MCF 10A (cell line): Measurements from ENCODE around the gene ZFP82. TPM values are rescaled to one million over a fixed set of nuclear protein-coding genes. Genes with fewer than 3 reads are reported as not detected.
A peak's percentile ranks its signal among the peaks of the same experiment; 100 is the strongest.

Experiments used
- BruUV-seq: library from RNA; stranded (reverse); fragments of 400-500 nt; replicated peaks from 2 replicates; lab custom pipeline; 2021; lab: Mats Ljungman, UMichigan
- CTCF ChIA-PET: fragments of 300-600 bp; sonication (Branson Sonifier 250); formaldehyde crosslinking; extraction: SDS; loops from one replicate; lab custom pipeline; 2021; ENCODE audit warnings: antibody characterized with exemption, inconsistent platforms; lab: Yijun Ruan, JAX
- POLR2A ChIA-PET: fragments of 300-600, 350-650 bp; sonication (Branson Sonifier 250); formaldehyde crosslinking; extraction: SDS; loops from one replicate; lab custom pipeline; 2020; ENCODE audit warnings: antibody characterized with exemption, inconsistent platforms; lab: Yijun Ruan, JAX
- DNase-seq: peaks from one replicate; pipeline ENCODE4 v3.0.0-alpha.2; 2018; ENCODE audit not compliant: unreplicated experiment
- H3K27ac Mint-ChIP-seq: one replicate; pipeline ENCODE4 v1.8.0; 2022; ENCODE audit warnings: mild to moderate bottlenecking, low read depth, mixed read lengths; ENCODE audit not compliant: unreplicated experiment
- H3K27me3 Mint-ChIP-seq: one replicate; pipeline ENCODE4 v1.8.0; 2022; ENCODE audit warnings: mixed read lengths; ENCODE audit not compliant: insufficient read depth, unreplicated experiment
- H3K36me3 Mint-ChIP-seq: one replicate; pipeline ENCODE4 v1.8.0; 2022; ENCODE audit warnings: mild to moderate bottlenecking, moderate library complexity, mixed read lengths; ENCODE audit not compliant: insufficient read depth, unreplicated experiment
- H3K4me1 Mint-ChIP-seq: one replicate; pipeline ENCODE4 v1.8.0; 2022; ENCODE audit warnings: mixed read lengths; ENCODE audit not compliant: insufficient read depth, unreplicated experiment
- H3K4me3 Mint-ChIP-seq: one replicate; pipeline ENCODE4 v1.8.0; 2022; ENCODE audit warnings: mild to moderate bottlenecking, moderate library complexity, mixed read lengths; ENCODE audit not compliant: unreplicated experiment
- H3K9me3 Mint-ChIP-seq: one replicate; pipeline ENCODE4 v1.8.0; 2022; ENCODE audit warnings: mixed read lengths; ENCODE audit not compliant: unreplicated experiment
- intact Hi-C: fragments of 100-400 bp; cut with micrococcal nuclease; formaldehyde crosslinking; loops from 2 replicates; pipeline ENCODE4 v1.14.1; 2022
- total RNA-seq: library from RNA; stranded (reverse); gene quantifications from 2 replicates; pipeline ENCODE4 v1.2.3, GENCODE V29; 2022
- TF ChIP-seq, protein P1 (sequence below): fragments of 200-600 bp; IDR thresholded peaks from one replicate; pipeline ENCODE4 v1.8.0; 2022; ENCODE audit warnings: antibody characterized with exemption, mild to moderate bottlenecking; ENCODE audit not compliant: unreplicated experiment

The ZFP82 gene
- total RNA-seq, 1 experiment from 2014 or later: 0.37 TPM

DNA sequence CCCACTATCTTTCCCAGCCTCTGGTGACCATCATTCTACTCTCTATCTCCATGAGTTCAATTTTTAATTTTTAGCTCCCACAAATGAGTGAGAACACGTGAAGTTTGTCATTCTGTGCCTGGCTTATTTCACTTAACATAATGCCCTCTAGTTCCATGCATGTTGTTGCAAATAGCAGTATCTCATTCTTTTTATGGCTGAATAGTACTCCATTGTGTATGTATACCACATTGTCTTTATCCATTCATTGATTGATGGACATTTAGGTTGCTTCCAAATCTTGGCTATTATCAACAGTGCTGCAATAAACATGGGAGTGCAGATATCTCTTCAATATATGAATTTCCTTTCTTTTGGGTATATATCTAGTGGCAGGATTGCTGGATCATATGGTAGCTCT is 22.9 kb upstream of the ZFP82 start:
- TF ChIP-seq, protein P1, sequence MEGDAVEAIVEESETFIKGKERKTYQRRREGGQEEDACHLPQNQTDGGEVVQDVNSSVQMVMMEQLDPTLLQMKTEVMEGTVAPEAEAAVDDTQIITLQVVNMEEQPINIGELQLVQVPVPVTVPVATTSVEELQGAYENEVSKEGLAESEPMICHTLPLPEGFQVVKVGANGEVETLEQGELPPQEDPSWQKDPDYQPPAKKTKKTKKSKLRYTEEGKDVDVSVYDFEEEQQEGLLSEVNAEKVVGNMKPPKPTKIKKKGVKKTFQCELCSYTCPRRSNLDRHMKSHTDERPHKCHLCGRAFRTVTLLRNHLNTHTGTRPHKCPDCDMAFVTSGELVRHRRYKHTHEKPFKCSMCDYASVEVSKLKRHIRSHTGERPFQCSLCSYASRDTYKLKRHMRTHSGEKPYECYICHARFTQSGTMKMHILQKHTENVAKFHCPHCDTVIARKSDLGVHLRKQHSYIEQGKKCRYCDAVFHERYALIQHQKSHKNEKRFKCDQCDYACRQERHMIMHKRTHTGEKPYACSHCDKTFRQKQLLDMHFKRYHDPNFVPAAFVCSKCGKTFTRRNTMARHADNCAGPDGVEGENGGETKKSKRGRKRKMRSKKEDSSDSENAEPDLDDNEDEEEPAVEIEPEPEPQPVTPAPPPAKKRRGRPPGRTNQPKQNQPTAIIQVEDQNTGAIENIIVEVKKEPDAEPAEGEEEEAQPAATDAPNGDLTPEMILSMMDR: no peak
- CTCF ChIA-PET: no interaction called here

DNA sequence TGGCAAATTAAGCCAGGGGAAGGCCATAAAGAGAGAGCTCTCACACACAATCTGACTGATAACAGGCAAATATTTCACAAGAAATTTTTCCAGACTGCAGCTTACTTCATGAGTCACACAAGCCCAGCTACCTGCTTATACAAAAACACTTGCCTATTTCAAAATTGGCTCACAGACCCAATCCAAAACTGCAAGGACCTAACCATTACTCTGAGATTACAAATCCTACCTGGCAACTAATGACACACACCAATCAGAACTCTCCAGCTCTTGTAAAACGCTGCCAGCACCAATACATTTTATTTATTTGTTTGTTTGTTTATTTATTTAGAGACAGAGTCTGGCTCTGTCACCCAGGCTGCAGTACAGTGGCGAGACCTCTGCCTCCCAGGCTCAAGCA is 18.1 kb upstream of the ZFP82 start:
- CTCF ChIA-PET: no interaction called here
- peak; percentile 5 for DNase-seq
- POLR2A ChIA-PET: interaction anchor here (0.6 to 1.1 kb wide), 2 partner anchors 57 to 137 kb away, joined by 3 read pairs; partner anchors contain the start of gene ZFP14
- Mint-ChIP-seq H3K27me3 (no peaks in the 10 kb centered on the region), H3K4me3 (no peak overlapping the region), H3K9me3 (peaks cover 27% of the 10 kb centered on the region), H3K4me1 (no peaks in the 10 kb centered on the region), H3K36me3 (no peaks in the 10 kb centered on the region), H3K27ac (no peak overlapping the region)
- intact Hi-C loops: no loop called here
- TF ChIP-seq, protein P1: no peak
- BruUV-seq: no TSS peak

More for the DNA sequence above, 22.9 kb upstream of the ZFP82 start:
- intact Hi-C loops: no loop called here
- Mint-ChIP-seq H3K4me3 (no peak overlapping the region), H3K36me3 (peaks cover 5% of the 10 kb centered on the region), H3K27me3 (no peaks in the 10 kb centered on the region), H3K27ac (no peak overlapping the region), H3K9me3 (peaks cover 22% of the 10 kb centered on the region), H3K4me1 (no peaks in the 10 kb centered on the region)
- no TSS peak for BruUV-seq
- POLR2A ChIA-PET: interaction anchor here (0.9 kb wide), 1 partner anchor 48 kb away, joined by 3 read pairs; the partner anchor contains the start of gene ZNF566
- no peak for DNase-seq

DNA sequence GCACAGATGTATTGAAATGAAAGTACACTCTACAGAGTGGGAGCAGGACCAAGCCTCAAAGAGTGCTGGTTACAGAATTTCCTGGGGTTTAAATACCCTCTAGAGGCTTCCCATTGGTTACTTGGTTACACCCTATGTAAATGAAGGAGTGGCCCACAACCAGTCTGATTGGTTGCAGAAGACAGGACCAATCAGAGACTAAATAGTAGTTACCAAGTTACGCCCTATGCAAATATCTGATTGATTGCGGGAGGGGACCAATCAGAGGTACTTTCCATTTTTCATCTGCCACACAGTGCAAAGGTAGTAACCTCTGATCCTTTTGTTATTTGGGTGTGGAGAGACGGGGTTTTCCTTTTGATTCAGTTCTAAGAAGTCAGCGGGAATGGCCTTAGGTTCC is 5.5 kb upstream of the ZFP82 start:
- Mint-ChIP-seq H3K9me3 (peaks cover 16% of the 10 kb centered on the region), H3K4me1 (no peaks in the 10 kb centered on the region), H3K4me3 (no peak overlapping the region), H3K27me3 (no peaks in the 10 kb centered on the region), H3K36me3 (no peaks in the 10 kb centered on the region), H3K27ac (no peak overlapping the region)
- BruUV-seq: no TSS peak
- intact Hi-C loops: no loop called here
- no peak for DNase-seq
- TF ChIP-seq, protein P1: no peak
- ChIA-PET POLR2A (no interaction called here), CTCF (no interaction called here)

DNA sequence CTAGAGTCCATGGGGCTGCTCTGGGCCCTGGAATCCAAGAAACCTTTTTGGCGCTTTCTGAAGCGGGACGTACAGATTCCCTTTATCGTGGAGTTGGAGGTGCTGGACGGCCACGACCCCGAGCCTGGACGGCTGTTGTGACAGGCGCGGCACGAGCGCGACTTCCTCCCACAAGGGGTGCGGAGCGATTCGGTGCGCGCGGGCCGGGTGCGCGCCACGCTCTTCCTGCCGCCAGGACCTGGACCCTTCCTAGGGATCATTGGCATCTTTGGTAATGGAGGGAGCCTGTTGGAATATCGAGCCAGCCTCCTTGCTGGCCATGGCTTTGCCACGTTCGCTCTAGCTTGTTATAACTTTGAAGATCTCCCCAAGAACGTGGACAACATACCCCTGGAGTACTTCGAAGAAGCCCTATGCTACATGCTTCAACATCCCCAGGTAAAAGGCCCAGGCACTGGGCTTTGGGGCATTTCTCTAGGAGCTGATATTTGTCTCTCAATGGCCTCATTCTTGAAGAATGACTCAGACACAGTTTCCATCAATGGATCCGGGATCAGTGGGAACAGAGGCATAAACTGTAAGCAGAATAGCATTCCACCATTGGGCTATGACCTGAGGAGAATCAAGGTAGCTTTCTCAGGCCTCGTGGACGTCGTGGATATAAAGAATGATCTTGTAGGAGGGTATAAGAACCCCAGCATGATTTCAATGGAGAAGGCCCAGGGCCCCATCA is 3.5 kb upstream of the ZFP82 start:
- no peak for DNase-seq
- POLR2A ChIA-PET: interaction anchor here (0.6 kb wide), 1 partner anchor 64 kb away, joined by 3 read pairs; no protein-coding TSS in a partner anchor
- TF ChIP-seq, protein P1: no peak
- CTCF ChIA-PET: no interaction called here
- Mint-ChIP-seq H3K36me3 (no peaks in the 10 kb centered on the region), H3K4me3 (no peak overlapping the region), H3K4me1 (no peaks in the 10 kb centered on the region), H3K27me3 (no peaks in the 10 kb centered on the region), H3K9me3 (peaks cover 12% of the 10 kb centered on the region), H3K27ac (no peak overlapping the region)
- intact Hi-C loops: no loop called here
- BruUV-seq: no TSS peak
